HepG2 (cell line): ENCODE data around the gene ZFAND6. TPM values are rescaled to one million over a fixed set of nuclear protein-coding genes. Genes with fewer than 3 reads are reported as not detected.
A peak's percentile ranks its signal among the peaks of the same experiment; 100 is the strongest.

Experiments used
- ARNT ChIP-seq: fragments of 450-650 bp; IDR thresholded peaks from 2 replicates; pipeline ENCODE4 v1.6.1; 2017
- HBP1 ChIP-seq: IDR thresholded peaks from 2 replicates; pipeline ENCODE4 v1.6.1; 2016; ENCODE audit warnings: low read depth, control low read depth
- HOXA9 ChIP-seq: sonication (generic); formaldehyde crosslinking; IDR thresholded peaks from 2 replicates; pipeline ENCODE4 v1.8.1; 2022; ENCODE audit warnings: missing genetic modification reagents, mild to moderate bottlenecking, moderate library complexity, borderline replicate concordance
- KDM4B ChIP-seq: sonication (generic); formaldehyde crosslinking; IDR thresholded peaks from 2 replicates; pipeline ENCODE4 v1.4.0; 2020; ENCODE audit warnings: missing genetic modification reagents
- MEIS2 ChIP-seq: sonication (generic); formaldehyde crosslinking; IDR thresholded peaks from 2 replicates; pipeline ENCODE4 v1.9.0; 2021; ENCODE audit warnings: mild to moderate bottlenecking, missing genetic modification reagents
- NR2F2 ChIP-seq: IDR thresholded peaks from 2 replicates; pipeline ENCODE4 v1.6.1; 2012; ENCODE audit warnings: low read depth, inconsistent platforms, borderline replicate concordance
- SCMH1 ChIP-seq: sonication (generic); formaldehyde crosslinking; IDR thresholded peaks from 2 replicates; pipeline ENCODE4 v1.9.0; 2021; ENCODE audit warnings: missing genetic modification reagents, mild to moderate bottlenecking, borderline replicate concordance
- SRF ChIP-seq: IDR thresholded peaks from 2 replicates; pipeline ENCODE4 v1.6.1; 2011; ENCODE audit warnings: mild to moderate bottlenecking, low read depth, low read length, moderate library complexity
- SSRP1 ChIP-seq: IDR thresholded peaks from 2 replicates; pipeline ENCODE4 v1.6.1; 2016; ENCODE audit warnings: control low read depth
- STAT5B ChIP-seq: sonication (generic); formaldehyde crosslinking; IDR thresholded peaks from 2 replicates; pipeline ENCODE4 v1.4.0; 2020; ENCODE audit warnings: missing genetic modification reagents
- TEF ChIP-seq: sonication (generic); formaldehyde crosslinking; IDR thresholded peaks from 2 replicates; pipeline ENCODE4 v1.5.0; 2020; ENCODE audit warnings: missing genetic modification reagents
- ZBTB40 ChIP-seq, 2 experiments: fragments of 450-650 bp in 1 of 2; sonication (generic) in 1 of 2; formaldehyde crosslinking in 1 of 2; IDR thresholded peaks; 2 replicates each; pipeline versions ENCODE4 v1.6.1 to v1.8.0; 2016 to 2022; ENCODE audit warnings: antibody characterized with exemption in 1 of 2, mild to moderate bottlenecking in 1 of 2, missing genetic modification reagents in 1 of 2
- ZNF138 ChIP-seq: sonication (generic); formaldehyde crosslinking; IDR thresholded peaks from 2 replicates; pipeline ENCODE4 v1.5.0; 2020; ENCODE audit warnings: mild to moderate bottlenecking, low read depth, missing genetic modification reagents
- ZNF275 ChIP-seq: sonication (generic); formaldehyde crosslinking; IDR thresholded peaks from 2 replicates; pipeline ENCODE4 v1.8.0; 2022; ENCODE audit warnings: missing genetic modification reagents, mild to moderate bottlenecking, inconsistent platforms, borderline replicate concordance
- polyA plus RNA-seq, 8 experiments: library from polyadenylated mRNA; depleted of rRNA in 3 of 8; stranded (reverse) in 7 of 8; unstranded in 1 of 8; fragments of >200 nt; fragmentation: Illumina TruSeq in 4 of 8; extraction: Trizol in 4 of 8; gene quantifications; 2 replicates each; pipeline versions ENCODE4 v1.2.1 to v1.2.3, GENCODE V29; 2011 to 2016; ENCODE audit warnings: low read depth in 4 of 8, missing spikeins in 1 of 8, mixed read lengths in 1 of 8; ENCODE audit not compliant: insufficient read depth in 1 of 8
- total RNA-seq, 5 experiments: library from RNA; depleted of rRNA; stranded (reverse); fragments of >200 nt; fragmentation: Illumina TruSeq; extraction: Trizol; gene quantifications; 2 replicates each; pipeline ENCODE4 v1.2.3, GENCODE V29; 2016; ENCODE audit warnings: low read depth in 1 of 5

Gene ZFAND6
- total and polyA plus RNA-seq, 2 of the 13 experiments (the other 11 are each of a cell fraction or from before 2014, with no cell fraction given): 84.2 to 115 TPM

GRCh38 chr15:80160570-80161156, 101.2 kb downstream of the ZFAND6 start (continued):
- TF ChIP-seq SRF (no peak), HBP1 (CRISPR knock-in tag) (0 out of 2 replicates have a peak, but pooled peaks have one; percentile 67), ARNT (no peak), TEF (CRISPR knock-in tag) (no peak), KDM4B (CRISPR knock-in tag) (0 out of 2 replicates have a peak, but pooled peaks have one; percentile 39), NR2F2 (0 out of 2 replicates have a peak, but pooled peaks have one; percentile 14), MEIS2 (CRISPR knock-in tag) (peak; percentile 70), HOXA9 (CRISPR knock-in tag) (no peak), SSRP1 (CRISPR knock-in tag) (no peak), ZNF138 (CRISPR knock-in tag) (no peak), ZNF275 (CRISPR knock-in tag) (no peak), STAT5B (CRISPR knock-in tag) (no peak), ZBTB40 (IDR thresholded peaks at IDR 0.05) (no peak), ZBTB40 (CRISPR knock-in tag; IDR thresholded peaks at IDR 0.05) (no peak; the same call in 1 of the 2 replicates), SCMH1 (CRISPR knock-in tag) (no peak)
